ENCODE data around the gene IGF2.

- TF ChIP-seq CTCF (IDR thresholded peaks at IDR 0.05) (no peak), REST (IDR thresholded peaks at IDR 0.05; ENCODE audit: insufficient read depth in 1 of 2, low read depth in 2 of 2, low read length in 1 of 2) (no peak), POLR2AphosphoS5 (IDR thresholded peaks at IDR 0.05; ENCODE audit: low read depth, low read length) (no peak), TCF7L2 (IDR thresholded peaks at IDR 0.05; ENCODE audit: low read depth, low read length) (no peak), SIN3A (IDR thresholded peaks at IDR 0.05; ENCODE audit: borderline replicate concordance, insufficient read depth, low read depth, low read length) (no peak)
Measured at GRCh38 chr11:2120359-2121100, 18.7 kb downstream of the IGF2 start.

All from Panc1 (cell line).